HepG2 (cell line): ENCODE results near the gene ATRN. TPM values are rescaled to one million over a fixed set of nuclear protein-coding genes. Genes with fewer than 3 reads are reported as not detected.
A peak's percentile ranks its signal among the peaks of the same experiment; 100 is the strongest.

Source experiments
- CHCHD3 ChIP-seq: sonication (generic); formaldehyde crosslinking; IDR thresholded peaks from 2 replicates; pipeline ENCODE4 v1.8.0; 2022; ENCODE audit warnings: mild to moderate bottlenecking, missing genetic modification reagents, moderate library complexity
- FOXK1 ChIP-seq: sonication (generic); formaldehyde crosslinking; IDR thresholded peaks from 2 replicates; pipeline ENCODE4 v1.4.0; 2020; ENCODE audit warnings: low read depth, missing genetic modification reagents, borderline replicate concordance
- HNRNPLL ChIP-seq: fragments of 200-400 bp; formaldehyde crosslinking; IDR thresholded peaks from 2 replicates; pipeline ENCODE4 v1.6.1; 2017; ENCODE audit warnings: mild to moderate bottlenecking, low read depth, low read length; ENCODE audit not compliant: poor library complexity, severe bottlenecking
- HOXD1 ChIP-seq: sonication (generic); formaldehyde crosslinking; IDR thresholded peaks from 2 replicates; pipeline ENCODE4 v1.5.0; 2020; ENCODE audit warnings: missing genetic modification reagents
- KAT8 ChIP-seq: IDR thresholded peaks from 2 replicates; pipeline ENCODE4 v1.6.1; 2016; ENCODE audit warnings: missing genetic modification reagents, missing compliant biosample characterization
- RFXANK ChIP-seq: IDR thresholded peaks from 2 replicates; pipeline ENCODE4 v1.6.1; 2016
- SIX1 ChIP-seq: sonication (generic); formaldehyde crosslinking; IDR thresholded peaks from 2 replicates; pipeline ENCODE4 v1.4.0; 2020; ENCODE audit warnings: missing genetic modification reagents, borderline replicate concordance
- TBX3 ChIP-seq: fragments of 450-650 bp; IDR thresholded peaks from 2 replicates; pipeline ENCODE4 v1.6.1; 2017; ENCODE audit warnings: antibody characterized with exemption, mild to moderate bottlenecking, inconsistent platforms, borderline replicate concordance
- THAP11 ChIP-seq: IDR thresholded peaks from 2 replicates; pipeline ENCODE4 v1.6.1; 2016; ENCODE audit warnings: missing biosample characterization, missing genetic modification reagents
- THYN1 ChIP-seq: sonication (generic); formaldehyde crosslinking; IDR thresholded peaks from 2 replicates; pipeline ENCODE4 v1.8.1; 2023; ENCODE audit warnings: low read depth, mild to moderate bottlenecking, moderate library complexity, missing genetic modification reagents, borderline replicate concordance
- ZBTB20 ChIP-seq: sonication (generic); formaldehyde crosslinking; IDR thresholded peaks from 2 replicates; pipeline ENCODE4 v1.8.1; 2023; ENCODE audit warnings: missing genetic modification reagents, low read depth, mild to moderate bottlenecking, borderline replicate concordance
- ZFP36L1 ChIP-seq: sonication (generic); formaldehyde crosslinking; IDR thresholded peaks from 2 replicates; pipeline ENCODE4 v1.8.0; 2022; ENCODE audit warnings: mild to moderate bottlenecking, missing genetic modification reagents, moderate library complexity
- ZFP62 ChIP-seq: sonication (generic); formaldehyde crosslinking; IDR thresholded peaks from 2 replicates; pipeline ENCODE4 v1.4.0; 2020; ENCODE audit warnings: missing genetic modification reagents
- ZFP90 ChIP-seq: sonication (generic); formaldehyde crosslinking; IDR thresholded peaks from 2 replicates; pipeline ENCODE4 v1.8.0; 2022; ENCODE audit warnings: missing genetic modification reagents, mild to moderate bottlenecking, inconsistent platforms, borderline replicate concordance
- ZFYVE20 ChIP-seq: sonication (generic); formaldehyde crosslinking; IDR thresholded peaks from 2 replicates; pipeline ENCODE4 v1.8.0; 2023; ENCODE audit warnings: low read depth, mild to moderate bottlenecking, moderate library complexity, missing genetic modification reagents, borderline replicate concordance
- ZMYM2 ChIP-seq: sonication (generic); formaldehyde crosslinking; IDR thresholded peaks from 2 replicates; pipeline ENCODE4 v1.8.0; 2022; ENCODE audit warnings: mild to moderate bottlenecking, missing genetic modification reagents
- ZNF264 ChIP-seq: sonication (generic); formaldehyde crosslinking; IDR thresholded peaks from 2 replicates; pipeline ENCODE4 v1.4.0; 2020; ENCODE audit warnings: missing genetic modification reagents
- ZNF274 ChIP-seq: sonication (generic); formaldehyde crosslinking; IDR thresholded peaks from 2 replicates; pipeline ENCODE4 v1.5.1; 2020; ENCODE audit warnings: mild to moderate bottlenecking, missing genetic modification reagents
- ZNF3 ChIP-seq: IDR thresholded peaks from 2 replicates; pipeline ENCODE4 v1.7.0; 2017; ENCODE audit warnings: inconsistent platforms
- ZNF460 ChIP-seq: sonication (generic); formaldehyde crosslinking; IDR thresholded peaks from 2 replicates; pipeline ENCODE4 v1.5.1; 2020; ENCODE audit warnings: missing genetic modification reagents, mild to moderate bottlenecking, borderline replicate concordance
- ZNF501 ChIP-seq: sonication (generic); formaldehyde crosslinking; IDR thresholded peaks from 2 replicates; pipeline ENCODE4 v1.5.1; 2020; ENCODE audit warnings: mild to moderate bottlenecking, moderate library complexity, missing genetic modification reagents
- ZNF878 ChIP-seq: sonication (generic); formaldehyde crosslinking; IDR thresholded peaks from 2 replicates; pipeline ENCODE4 v1.8.1; 2023; ENCODE audit warnings: mild to moderate bottlenecking, missing genetic modification reagents, moderate library complexity
- polyA plus RNA-seq, 8 experiments: library from polyadenylated mRNA; depleted of rRNA in 3 of 8; stranded (reverse) in 7 of 8; unstranded in 1 of 8; fragments of >200 nt; fragmentation: Illumina TruSeq in 4 of 8; extraction: Trizol in 4 of 8; gene quantifications; 2 replicates each; pipeline versions ENCODE4 v1.2.1 to v1.2.3, GENCODE V29; 2011 to 2016; ENCODE audit warnings: low read depth in 4 of 8, missing spikeins in 1 of 8, mixed read lengths in 1 of 8; ENCODE audit not compliant: insufficient read depth in 1 of 8
- total RNA-seq, 5 experiments: library from RNA; depleted of rRNA; stranded (reverse); fragments of >200 nt; fragmentation: Illumina TruSeq; extraction: Trizol; gene quantifications; 2 replicates each; pipeline ENCODE4 v1.2.3, GENCODE V29; 2016; ENCODE audit warnings: low read depth in 1 of 5
- TF ChIP-seq, protein P1 (sequence below): sonication (generic); formaldehyde crosslinking; IDR thresholded peaks from 2 replicates; pipeline ENCODE4 v1.9.0; 2021; ENCODE audit warnings: missing genetic modification reagents, mild to moderate bottlenecking, borderline replicate concordance
- TF ChIP-seq, protein P2 (sequence below): sonication (generic); formaldehyde crosslinking; IDR thresholded peaks from 2 replicates; pipeline ENCODE4 v1.5.1; 2020; ENCODE audit warnings: mild to moderate bottlenecking, moderate library complexity, missing genetic modification reagents
- TF ChIP-seq, protein P3 (sequence below): sonication (generic); formaldehyde crosslinking; IDR thresholded peaks from 2 replicates; pipeline ENCODE4 v1.4.0; 2020; ENCODE audit warnings: mild to moderate bottlenecking, missing genetic modification reagents
- TF ChIP-seq, protein P4 (sequence below): sonication (generic); formaldehyde crosslinking; IDR thresholded peaks from 2 replicates; pipeline ENCODE4 v1.4.0; 2020; ENCODE audit warnings: missing genetic modification reagents, borderline replicate concordance

ATRN gene
- total and polyA plus RNA-seq, 2 of the 13 experiments (the other 11 are each of a cell fraction or from before 2014, with no cell fraction given), result 44.2 to 81.1 TPM

DNA sequence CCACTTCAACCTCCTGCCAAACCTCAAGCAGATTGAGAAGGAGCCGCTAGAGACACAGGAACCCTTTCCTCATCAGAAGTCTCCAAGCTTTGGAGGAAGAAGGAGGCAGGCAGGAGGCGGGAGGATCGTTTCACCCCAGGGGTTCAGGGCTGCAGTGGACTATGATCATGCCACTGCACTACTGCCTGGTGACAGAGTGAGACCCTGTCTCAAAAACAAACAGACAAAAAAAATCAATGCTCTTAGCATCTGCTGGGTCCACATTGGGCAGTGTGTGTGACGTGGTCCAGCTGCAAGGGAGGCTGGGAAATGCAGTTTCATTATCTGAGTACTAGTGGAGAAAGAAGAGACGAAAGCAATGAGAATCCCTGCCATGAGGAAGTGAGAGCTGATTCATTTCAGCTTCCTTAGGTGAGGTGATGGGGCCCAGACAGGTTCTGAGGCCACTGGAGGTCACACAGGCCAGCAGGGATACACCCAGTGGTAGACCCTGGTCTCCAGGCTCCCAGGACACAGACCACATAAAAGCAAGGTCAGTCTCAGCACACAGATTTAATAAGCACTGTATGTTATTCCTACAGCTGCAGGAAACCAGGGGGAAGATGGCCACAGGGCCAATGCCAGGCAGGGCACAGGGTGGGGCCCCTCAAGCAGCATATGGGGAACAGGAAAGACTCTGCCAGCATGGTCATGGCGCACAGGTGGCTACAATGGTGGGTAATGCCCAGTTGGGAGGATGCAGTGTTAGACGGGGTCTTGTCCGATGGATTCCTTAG, 188.1 kb downstream of the ATRN start (continued):
- TF ChIP-seq ZFP62 (CRISPR knock-in tag) (no peak), ZFP90 (peak; percentile 92; the same call in 1 of the 2 replicates), ZBTB20 (CRISPR knock-in tag) (no peak), ZMYM2 (CRISPR knock-in tag) (no peak), TBX3 (no peak), ZNF501 (CRISPR knock-in tag) (peak; percentile 65), ZFP36L1 (CRISPR knock-in tag) (no peak), ZNF460 (CRISPR knock-in tag) (no peak), ZNF264 (CRISPR knock-in tag) (no peak), FOXK1 (CRISPR knock-in tag) (peak; percentile 67; the same call in 1 of the 2 replicates), THAP11 (CRISPR knock-in tag) (peak; percentile 99), SIX1 (CRISPR knock-in tag) (no peak), CHCHD3 (CRISPR knock-in tag) (no peak), ZFYVE20 (CRISPR knock-in tag) (no peak), HNRNPLL (no peak), ZNF3 (CRISPR knock-in tag) (no peak; the same call in 1 of the 2 replicates), KAT8 (CRISPR knock-in tag) (peak; percentile 81), ZNF274 (peak; percentile 19; the same call in 1 of the 2 replicates), ZNF878 (CRISPR knock-in tag) (no peak), RFXANK (no peak), THYN1 (CRISPR knock-in tag) (no peak), HOXD1 (CRISPR knock-in tag) (0 out of 2 replicates have a peak, but pooled peaks have one; percentile 30)
- TF ChIP-seq, protein P1, sequence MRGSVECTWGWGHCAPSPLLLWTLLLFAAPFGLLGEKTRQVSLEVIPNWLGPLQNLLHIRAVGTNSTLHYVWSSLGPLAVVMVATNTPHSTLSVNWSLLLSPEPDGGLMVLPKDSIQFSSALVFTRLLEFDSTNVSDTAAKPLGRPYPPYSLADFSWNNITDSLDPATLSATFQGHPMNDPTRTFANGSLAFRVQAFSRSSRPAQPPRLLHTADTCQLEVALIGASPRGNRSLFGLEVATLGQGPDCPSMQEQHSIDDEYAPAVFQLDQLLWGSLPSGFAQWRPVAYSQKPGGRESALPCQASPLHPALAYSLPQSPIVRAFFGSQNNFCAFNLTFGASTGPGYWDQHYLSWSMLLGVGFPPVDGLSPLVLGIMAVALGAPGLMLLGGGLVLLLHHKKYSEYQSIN, result no peak
- TF ChIP-seq, protein P2, sequence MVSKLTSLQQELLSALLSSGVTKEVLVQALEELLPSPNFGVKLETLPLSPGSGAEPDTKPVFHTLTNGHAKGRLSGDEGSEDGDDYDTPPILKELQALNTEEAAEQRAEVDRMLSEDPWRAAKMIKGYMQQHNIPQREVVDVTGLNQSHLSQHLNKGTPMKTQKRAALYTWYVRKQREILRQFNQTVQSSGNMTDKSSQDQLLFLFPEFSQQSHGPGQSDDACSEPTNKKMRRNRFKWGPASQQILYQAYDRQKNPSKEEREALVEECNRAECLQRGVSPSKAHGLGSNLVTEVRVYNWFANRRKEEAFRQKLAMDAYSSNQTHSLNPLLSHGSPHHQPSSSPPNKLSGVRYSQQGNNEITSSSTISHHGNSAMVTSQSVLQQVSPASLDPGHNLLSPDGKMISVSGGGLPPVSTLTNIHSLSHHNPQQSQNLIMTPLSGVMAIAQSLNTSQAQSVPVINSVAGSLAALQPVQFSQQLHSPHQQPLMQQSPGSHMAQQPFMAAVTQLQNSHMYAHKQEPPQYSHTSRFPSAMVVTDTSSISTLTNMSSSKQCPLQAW (CRISPR knock-in tag), result peak; percentile 86; the same call in 1 of the 2 replicates
- TF ChIP-seq, protein P3, sequence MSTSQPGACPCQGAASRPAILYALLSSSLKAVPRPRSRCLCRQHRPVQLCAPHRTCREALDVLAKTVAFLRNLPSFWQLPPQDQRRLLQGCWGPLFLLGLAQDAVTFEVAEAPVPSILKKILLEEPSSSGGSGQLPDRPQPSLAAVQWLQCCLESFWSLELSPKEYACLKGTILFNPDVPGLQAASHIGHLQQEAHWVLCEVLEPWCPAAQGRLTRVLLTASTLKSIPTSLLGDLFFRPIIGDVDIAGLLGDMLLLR (CRISPR knock-in tag), result no peak
- TF ChIP-seq, protein P4, sequence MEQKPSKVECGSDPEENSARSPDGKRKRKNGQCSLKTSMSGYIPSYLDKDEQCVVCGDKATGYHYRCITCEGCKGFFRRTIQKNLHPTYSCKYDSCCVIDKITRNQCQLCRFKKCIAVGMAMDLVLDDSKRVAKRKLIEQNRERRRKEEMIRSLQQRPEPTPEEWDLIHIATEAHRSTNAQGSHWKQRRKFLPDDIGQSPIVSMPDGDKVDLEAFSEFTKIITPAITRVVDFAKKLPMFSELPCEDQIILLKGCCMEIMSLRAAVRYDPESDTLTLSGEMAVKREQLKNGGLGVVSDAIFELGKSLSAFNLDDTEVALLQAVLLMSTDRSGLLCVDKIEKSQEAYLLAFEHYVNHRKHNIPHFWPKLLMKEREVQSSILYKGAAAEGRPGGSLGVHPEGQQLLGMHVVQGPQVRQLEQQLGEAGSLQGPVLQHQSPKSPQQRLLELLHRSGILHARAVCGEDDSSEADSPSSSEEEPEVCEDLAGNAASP (CRISPR knock-in tag), result peak; percentile 56
